GM12874 (cell line): ENCODE measurements around the gene HCFC2.

ENCODE experiments used
- CTCF ChIP-seq: IDR thresholded peaks from 2 replicates; pipeline ENCODE4 v1.5.1; 2011; ENCODE audit warnings: low read depth, mild to moderate bottlenecking, control low read depth, low read length, moderate library complexity; ENCODE audit not compliant: insufficient read depth

Gene HCFC2

DNA sequence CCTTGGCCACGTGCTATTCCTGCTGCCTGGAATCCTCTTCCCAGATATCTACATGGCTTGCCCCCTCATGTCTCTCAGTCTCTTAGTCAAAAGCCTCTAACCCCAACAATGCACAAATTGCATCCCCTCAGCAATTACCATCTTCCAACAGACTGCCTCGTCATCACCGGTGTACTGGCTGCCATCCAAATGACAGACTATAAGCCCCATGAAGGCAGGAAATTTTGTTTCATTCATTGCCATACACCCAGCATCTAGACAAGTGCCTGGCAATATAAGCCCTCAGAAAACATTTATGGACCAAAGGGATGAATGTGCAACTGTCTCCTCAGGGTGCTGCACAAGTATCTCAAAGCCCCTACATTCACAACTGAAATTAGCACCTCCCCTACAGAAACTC, 20.2 kb upstream of the HCFC2 start:
- TF ChIP-seq CTCF: no peak

GRCh38 chr12:104046306-104046705, 18.0 kb upstream of the HCFC2 start:
- no peak for TF ChIP-seq CTCF

DNA sequence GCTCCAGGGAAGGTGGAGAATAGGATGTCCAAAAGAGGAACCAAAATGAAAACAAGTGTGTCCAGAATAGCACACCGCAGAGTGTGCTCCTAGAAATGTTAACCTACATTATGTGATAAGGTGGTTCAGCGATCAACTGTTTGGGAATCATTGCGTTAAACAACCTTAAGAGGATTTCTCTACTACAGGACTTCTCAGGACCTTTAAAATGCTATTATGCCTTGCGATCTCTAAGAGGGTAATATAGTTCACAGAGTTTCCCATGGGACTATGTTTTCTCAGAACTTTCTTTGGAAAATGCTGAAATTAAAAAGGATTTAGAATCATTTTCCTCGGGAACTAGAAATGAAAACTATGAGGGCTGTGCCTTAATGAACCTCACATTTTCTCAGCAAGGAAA, 16.2 kb upstream of the HCFC2 start:
- TF ChIP-seq CTCF: no peak

GRCh38 chr12:104048811-104049210, 15.5 kb upstream of the HCFC2 start:
- no peak for TF ChIP-seq CTCF

- no peak for TF ChIP-seq CTCF
These were observed 14.9 kb upstream of the HCFC2 start for GRCh38 chr12:104049278-104049902.

GRCh38 chr12:104049903-104050356, 14.4 kb upstream of the HCFC2 start, which contains the start of gene GLT8D2:
Gene GLT8D2, minus strand, starts transcription at chr12:104050187. Its CDS starts 30,539 bp downstream, at chr12:104019648.
- no peak for TF ChIP-seq CTCF

GRCh38 chr12:104050436-104050835, 13.9 kb upstream of the HCFC2 start:
- no peak for TF ChIP-seq CTCF
